HG03066 (cell line): ENCODE results near the gene FOXC1.

Source experiments
- ATAC-seq: cut with Tn5 transposase; IDR thresholded peaks from one replicate; pipeline ENCODE4 v1.9.1; 2021; ENCODE audit warnings: low read depth; ENCODE audit not compliant: unreplicated experiment

FOXC1 gene

GRCh38 chr6:1584146-1584545 is 25.6 kb upstream of the FOXC1 start:
- ATAC-seq: no peak

- ATAC-seq: no peak
Measured at GRCh38 chr6:1584996-1585668, 24.6 kb upstream of the FOXC1 start.

- ATAC-seq: no peak
Measured at GRCh38 chr6:1585669-1586049, 24.1 kb upstream of the FOXC1 start.

GRCh38 chr6:1586256-1586655 is 23.5 kb upstream of the FOXC1 start:
- no peak for ATAC-seq

- no peak for ATAC-seq
Measured at GRCh38 chr6:1586861-1587450, 22.8 kb upstream of the FOXC1 start.

DNA sequence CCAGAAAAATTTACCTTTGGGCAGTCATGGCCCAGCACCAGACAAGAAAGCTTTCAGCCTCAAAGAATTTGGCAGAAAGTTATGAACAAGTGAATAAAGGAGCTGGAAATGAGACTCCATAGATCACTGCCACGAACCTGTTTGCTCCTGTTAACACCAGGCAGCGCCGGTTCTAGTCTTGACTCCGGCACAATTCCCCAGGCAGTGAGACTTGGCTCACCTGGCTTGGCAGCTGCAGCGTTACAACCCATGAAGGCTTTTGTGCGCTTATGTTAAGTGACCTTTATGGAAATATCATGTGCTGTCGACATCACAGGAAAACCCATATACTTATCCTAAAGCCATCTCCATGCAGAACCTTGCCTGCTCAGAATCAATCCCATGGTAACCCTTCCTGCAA is 22.2 kb upstream of the FOXC1 start:
- ATAC-seq: no peak

DNA sequence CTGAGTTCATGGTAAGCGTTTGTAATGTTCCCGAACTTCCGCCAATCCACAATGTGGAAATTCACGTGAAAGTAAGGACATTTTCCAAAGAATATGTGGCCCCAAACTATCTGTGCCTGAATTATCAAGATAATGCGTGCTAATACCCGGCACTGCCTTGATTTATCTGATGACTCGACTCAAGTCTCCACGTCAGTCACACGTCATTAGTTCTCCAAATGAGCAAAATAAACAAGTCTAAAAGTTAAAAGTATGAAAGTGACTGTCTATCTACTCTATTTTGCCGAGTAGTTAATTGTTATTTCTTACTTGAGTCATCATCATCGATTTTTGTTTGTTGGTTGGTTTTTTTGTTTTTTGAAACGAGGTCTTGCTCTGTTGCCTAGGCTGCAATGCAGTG is 21.7 kb upstream of the FOXC1 start:
- ATAC-seq: no peak

DNA sequence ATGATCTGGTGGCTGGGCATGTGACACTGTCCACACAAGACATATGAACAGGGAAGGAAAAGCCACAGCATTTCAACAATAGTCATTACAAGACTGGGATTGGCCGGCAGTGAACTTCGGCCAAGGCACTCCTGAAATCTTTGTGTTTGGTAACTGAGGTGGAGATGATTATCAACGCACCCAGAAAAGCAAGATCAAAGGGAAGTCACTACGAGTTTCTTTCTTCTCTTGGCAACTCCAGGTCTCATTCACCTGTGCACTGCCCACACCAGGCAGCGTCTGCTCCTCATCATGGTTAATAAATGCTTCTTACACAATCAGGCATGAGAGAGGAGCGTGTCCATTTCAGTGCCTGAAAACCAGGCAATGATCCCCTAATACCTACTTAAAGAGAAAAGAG is 20.5 kb upstream of the FOXC1 start:
- no peak for ATAC-seq

GRCh38 chr6:1590580-1590979 is 19.1 kb upstream of the FOXC1 start:
- no peak for ATAC-seq

DNA sequence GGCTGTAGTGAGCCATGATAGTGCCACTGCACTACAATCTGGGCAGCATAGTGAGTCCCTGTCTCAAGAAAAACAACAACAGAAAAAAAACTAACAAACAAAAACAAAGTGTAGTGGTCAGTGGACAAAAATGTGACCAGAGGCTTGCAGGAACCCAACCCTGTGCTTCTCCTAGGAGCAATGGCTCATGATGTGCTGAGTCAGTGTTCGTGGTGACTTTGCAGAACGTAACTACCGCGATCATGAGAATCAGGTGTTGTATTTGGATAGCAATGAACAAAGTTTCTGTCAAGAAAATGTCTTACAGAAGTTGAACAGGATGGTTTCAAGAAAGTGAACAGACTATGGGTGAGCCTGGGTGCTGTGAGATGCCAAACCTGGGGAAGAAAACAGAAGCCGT is 18.5 kb upstream of the FOXC1 start:
- ATAC-seq: no peak

GRCh38 chr6:1591926-1592325 is 17.8 kb upstream of the FOXC1 start:
- no peak for ATAC-seq

DNA sequence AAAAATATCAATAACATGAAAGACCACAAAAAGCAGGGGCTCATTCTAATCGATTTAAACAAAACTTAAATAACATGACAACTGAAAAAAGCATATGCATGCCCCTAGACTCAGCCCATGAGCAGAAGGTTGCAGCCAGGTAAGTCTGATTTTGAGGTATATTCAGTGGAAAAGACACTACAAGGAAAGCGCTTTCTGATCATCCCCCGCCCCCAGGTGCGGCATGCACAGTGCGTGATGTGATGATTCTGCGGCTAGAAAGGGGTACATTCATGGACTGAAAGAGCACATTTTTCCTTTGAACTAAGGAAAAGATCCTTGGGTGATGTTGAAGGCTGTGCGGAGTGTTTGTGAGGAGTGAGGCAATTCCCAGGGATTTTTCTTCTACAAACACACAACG is 16.9 kb upstream of the FOXC1 start:
- no peak for ATAC-seq

- no peak for ATAC-seq
Measured at GRCh38 chr6:1593286-1593957, 16.3 kb upstream of the FOXC1 start.

GRCh38 chr6:1593958-1594314 is 15.8 kb upstream of the FOXC1 start:
- no peak for ATAC-seq

- no peak for ATAC-seq
Measured at GRCh38 chr6:1594445-1595200, 15.1 kb upstream of the FOXC1 start.

GRCh38 chr6:1595271-1596087 is 14.2 kb upstream of the FOXC1 start:
- ATAC-seq: no peak

DNA sequence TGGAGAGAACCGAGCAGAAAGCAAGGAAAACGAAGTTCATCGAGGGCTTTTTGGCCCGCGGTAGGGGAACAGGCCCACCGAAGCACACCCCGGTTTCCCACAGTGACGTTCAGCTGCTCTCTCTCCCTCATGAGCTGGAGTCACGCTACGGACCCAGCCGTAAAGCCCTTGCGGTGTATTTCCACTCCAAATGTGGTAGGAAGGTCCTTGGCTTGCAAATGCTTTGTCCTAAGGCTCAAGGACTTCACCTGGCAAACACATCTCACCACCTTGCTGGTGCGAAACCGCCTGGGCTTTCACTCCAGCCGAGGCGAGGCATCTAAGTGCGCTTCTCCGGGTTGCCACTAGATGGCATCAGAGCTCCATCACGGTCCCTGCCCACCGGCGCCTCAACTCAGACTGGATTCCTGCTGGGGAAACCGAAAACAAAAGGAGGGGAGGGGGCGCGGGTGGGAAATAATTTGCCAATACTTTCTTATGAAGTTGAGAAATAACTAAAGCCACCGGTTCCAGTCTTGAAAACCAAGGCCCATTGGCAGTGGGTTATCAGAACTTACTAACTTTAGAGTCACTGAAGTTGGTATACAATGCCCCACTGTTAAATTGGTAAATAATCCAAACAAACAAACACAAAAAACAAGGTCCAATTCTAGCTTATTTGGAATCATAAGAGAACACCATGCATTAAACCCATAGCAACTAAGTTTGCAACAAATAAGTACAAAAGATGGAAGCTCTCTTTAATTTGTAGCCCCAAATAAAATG is 13.4 kb upstream of the FOXC1 start:
- ATAC-seq: no peak

DNA sequence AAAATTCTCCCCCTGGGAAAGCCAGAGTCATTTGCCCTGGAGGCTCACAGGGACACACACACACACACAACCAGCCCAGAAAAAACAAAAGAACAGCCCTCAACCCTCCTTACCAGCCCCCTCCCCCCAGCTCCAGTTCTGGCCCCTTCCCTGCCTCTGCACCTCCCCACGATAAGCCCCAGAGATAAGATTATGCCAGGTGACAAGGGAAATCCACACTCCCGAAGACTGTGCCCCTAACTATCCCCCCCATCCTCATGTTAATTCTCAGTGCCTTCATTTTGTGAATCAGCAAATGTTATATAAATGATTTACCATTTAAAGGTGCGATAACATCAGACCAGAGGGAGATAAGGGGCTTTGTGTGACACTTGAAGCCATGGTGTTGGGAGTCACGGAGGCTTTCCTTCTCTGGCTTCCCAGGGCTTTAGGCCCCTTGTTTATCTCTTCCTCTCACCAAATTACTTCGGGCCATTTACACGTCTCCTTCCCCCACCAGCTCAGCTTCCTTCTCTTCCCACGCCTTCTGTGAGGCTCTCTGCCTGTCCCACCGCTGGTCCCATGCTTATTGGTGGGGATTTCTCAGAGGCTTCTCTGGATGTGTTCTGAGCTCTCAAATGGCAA is 12.5 kb upstream of the FOXC1 start:
- ATAC-seq: no peak

- ATAC-seq: no peak
Measured at GRCh38 chr6:1597924-1598323, 11.8 kb upstream of the FOXC1 start.

DNA sequence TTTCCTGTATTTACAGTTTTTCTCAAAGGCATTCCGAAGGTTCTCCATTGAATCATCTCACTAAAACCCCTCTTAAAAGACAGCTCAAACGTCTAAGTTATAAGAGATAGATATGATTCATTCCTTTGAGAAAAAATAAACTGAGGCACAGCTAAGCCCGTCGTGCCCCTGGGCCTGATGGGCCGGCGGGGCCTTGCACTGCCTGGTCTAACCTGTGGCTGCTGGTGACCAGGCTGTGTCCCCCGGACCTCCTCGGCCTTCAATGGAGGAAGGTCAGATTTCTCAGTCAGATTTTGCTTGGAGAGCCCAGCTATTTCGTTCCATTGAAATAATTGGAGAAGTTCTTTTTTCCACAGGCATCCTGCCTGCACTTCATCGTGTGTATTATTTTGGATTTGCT is 11.3 kb upstream of the FOXC1 start:
- ATAC-seq: no peak
